ENCODE measurements around the gene TAF12.

DNA sequence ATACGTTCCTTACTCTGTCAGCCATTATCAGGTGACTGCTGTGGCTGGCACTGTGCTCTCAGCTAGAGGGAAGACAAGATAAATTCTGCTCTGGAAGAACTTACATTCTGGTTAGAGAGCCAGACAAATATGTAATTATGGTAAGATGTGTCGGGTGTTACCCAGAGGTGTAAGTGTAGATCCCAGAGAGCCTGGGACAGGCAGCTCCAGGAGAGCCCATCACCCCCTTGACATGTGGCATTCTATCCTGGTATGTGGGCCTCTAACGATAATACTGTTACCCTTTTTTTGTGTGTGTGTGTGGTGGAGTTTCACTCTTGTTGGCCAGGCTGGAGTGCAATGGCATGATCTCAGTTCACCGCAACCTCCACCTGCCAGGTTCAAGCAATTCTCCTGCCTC is 71.0 kb downstream of the TAF12 start:
- TF ChIP-seq CTCF (IDR thresholded peaks at IDR 0.05; ENCODE audit: borderline replicate concordance, extremely low read depth, low read length, poor library complexity, severe bottlenecking) = no peak
- no peak for TF ChIP-seq EZH2 (IDR thresholded peaks at IDR 0.05; ENCODE audit: borderline replicate concordance, low read depth, low read length, severe bottlenecking)

Measured in DND-41 (cell line).